Endothelial cell of umbilical vein (primary cell): ENCODE results near the gene DERL2. TPM values are rescaled to one million over a fixed set of nuclear protein-coding genes. Genes with fewer than 3 reads are reported as not detected.

Experiments
- BruUV-seq: library from RNA; stranded (reverse); fragments of 400-500 nt; replicated peaks from 2 replicates; lab custom pipeline; 2021; lab: Mats Ljungman, UMichigan
- CTCF ChIA-PET: fragments of 300-600, 350-600 bp; sonication (Branson Sonifier 250); formaldehyde crosslinking; loops from one replicate; lab custom pipeline; 2021; ENCODE audit warnings: antibody characterized with exemption, inconsistent platforms; lab: Charles Lee
- POLR2A ChIA-PET: fragments of 300-600, 350-600 bp; sonication (Branson Sonifier 250); formaldehyde crosslinking; loops from one replicate; lab custom pipeline; 2021; ENCODE audit warnings: antibody characterized with exemption, inconsistent platforms; lab: Charles Lee
- DNase-seq: peaks from one replicate; pipeline ENCODE4 v3.0.0-alpha.2; 2011; ENCODE audit warnings: low read depth, low spot score
- FAIRE-seq: peaks from 2 replicates; lab custom pipeline; 2011; peaks lifted over from hg19 to GRCh38; lab: Jason Lieb, UNC
- H2AFZ ChIP-seq: 2 replicates; pipeline ENCODE4 v1.6.0; 2012; ENCODE audit warnings: low read depth, low read length, control low read depth, inconsistent platforms
- H3K27ac ChIP-seq: 2 replicates; pipeline ENCODE4 v1.5.1; 2011; ENCODE audit warnings: low read depth, mild to moderate bottlenecking, control low read depth, low read length, moderate library complexity; ENCODE audit not compliant: insufficient read depth
- H3K27me3 ChIP-seq, 2 experiments: 2 replicates each; pipeline versions ENCODE4 v1.6.0 to v1.6.1; 2011; ENCODE audit warnings: low read length in 2 of 2, mixed read lengths in 1 of 2; ENCODE audit not compliant: control insufficient read depth in 2 of 2, insufficient read depth in 2 of 2
- H3K36me3 ChIP-seq, 2 experiments: 2 replicates in 1 of 2; 3 replicates in 1 of 2; pipeline ENCODE4 v1.5.1; 2011; ENCODE audit warnings: low read length in 2 of 2, mild to moderate bottlenecking in 1 of 2, moderate library complexity in 1 of 2; ENCODE audit not compliant: control insufficient read depth in 2 of 2, insufficient read depth in 2 of 2; ENCODE audit errors: extremely low read depth in 1 of 2
- H3K4me1 ChIP-seq: 3 replicates; pipeline ENCODE4 v1.5.1; 2011; ENCODE audit warnings: mild to moderate bottlenecking, low read length; ENCODE audit not compliant: control insufficient read depth, insufficient read depth; ENCODE audit errors: extremely low read depth
- H3K4me2 ChIP-seq: 2 replicates; pipeline ENCODE4 v1.6.1; 2011; ENCODE audit warnings: low read length, control low read depth, mixed read lengths; ENCODE audit not compliant: insufficient read depth
- H3K4me3 ChIP-seq, 3 experiments: fragments of 200-600 bp in 1 of 3; sonication (generic), shearing (Covaris generic) in 1 of 3; replicated peaks in 1 of 3; 2 replicates each; pipeline ENCODE4 v1.5.1; 2011 to 2016; ENCODE audit warnings: control low read depth in 3 of 3, low read length in 3 of 3, mild to moderate bottlenecking in 2 of 3, inconsistent platforms in 1 of 3, low read depth in 1 of 3, moderate library complexity in 1 of 3; ENCODE audit not compliant: insufficient read depth in 1 of 3
- H3K79me2 ChIP-seq: 2 replicates; pipeline ENCODE4 v1.6.0; 2012; ENCODE audit warnings: low read length, inconsistent platforms; ENCODE audit not compliant: control insufficient read depth, insufficient read depth
- H3K9ac ChIP-seq: replicated peaks from 2 replicates; pipeline ENCODE3; 2011; ENCODE audit warnings: low read length, control low read depth; ENCODE audit not compliant: insufficient read depth; ENCODE audit errors: extremely low read depth
- H3K9me1 ChIP-seq: replicated peaks from 3 replicates; pipeline ENCODE4 v1.6.0; 2011; ENCODE audit warnings: mild to moderate bottlenecking, low read length; ENCODE audit not compliant: control insufficient read depth, insufficient read depth; ENCODE audit errors: extremely low read depth
- H3K9me3 ChIP-seq: replicated peaks from 2 replicates; pipeline ENCODE4 v1.5.1; 2012; ENCODE audit warnings: low read length, inconsistent platforms; ENCODE audit not compliant: control insufficient read depth, insufficient read depth
- H4K20me1 ChIP-seq: replicated peaks from 2 replicates; pipeline ENCODE3; 2011; ENCODE audit warnings: mild to moderate bottlenecking, low read length; ENCODE audit not compliant: control insufficient read depth, insufficient read depth; ENCODE audit errors: extremely low read depth
- EZH2 ChIP-seq: IDR thresholded peaks from 2 replicates; pipeline ENCODE4 v1.6.1; 2012; ENCODE audit warnings: borderline replicate concordance, low read depth, mild to moderate bottlenecking, moderate library complexity, low read length, inconsistent platforms; ENCODE audit not compliant: severe bottlenecking
- FOS ChIP-seq: IDR thresholded peaks from 2 replicates; pipeline ENCODE4 v1.6.1; 2011; ENCODE audit warnings: mild to moderate bottlenecking, low read length, moderate library complexity, borderline replicate concordance; ENCODE audit not compliant: insufficient read depth
- GATA2 ChIP-seq: IDR thresholded peaks from 2 replicates; pipeline ENCODE4 v1.7.0; 2011; ENCODE audit warnings: low read depth, mild to moderate bottlenecking, moderate library complexity, mixed read lengths, low read length; ENCODE audit not compliant: insufficient read length, insufficient read depth
- JUN ChIP-seq: IDR thresholded peaks from 2 replicates; pipeline ENCODE4 v1.6.1; 2011; ENCODE audit warnings: borderline replicate concordance, low read depth; ENCODE audit not compliant: insufficient read length, insufficient read depth
- MYC ChIP-seq: IDR thresholded peaks from one replicate; pipeline ENCODE4 v1.6.1; 2011; ENCODE audit warnings: mild to moderate bottlenecking, low read depth, low read length
- POLR2A ChIP-seq: IDR thresholded peaks from 2 replicates; pipeline ENCODE4 v1.6.1; 2012; ENCODE audit warnings: low read depth, mild to moderate bottlenecking, control low read depth, low read length
- POLR2AphosphoS5 ChIP-seq: IDR thresholded peaks from 2 replicates; pipeline ENCODE4 v1.6.1; 2012; ENCODE audit warnings: low read depth, mild to moderate bottlenecking, control low read depth, low read length, moderate library complexity; ENCODE audit not compliant: insufficient read depth
- dilution Hi-C: fragments of 300-500 bp; cut with MboI; formaldehyde crosslinking; loops from one replicate; pipeline ENCODE4 v1.15.0; 2019; ENCODE audit warnings: low sequenced_read_pairs; ENCODE audit not compliant: extremely low pct_ligation_motif_present
- intact Hi-C: fragments of 100-400 bp; cut with micrococcal nuclease; formaldehyde crosslinking; loops from one replicate; pipeline ENCODE4 v1.10.0; 2022
- polyA plus RNA-seq, 4 experiments: library from polyadenylated mRNA; depleted of rRNA in 3 of 4; stranded (reverse) in 3 of 4; unstranded in 1 of 4; fragments of >200 nt; gene quantifications; 2 replicates each; pipeline versions ENCODE4 v1.2.1 to v1.2.3, GENCODE V29; 2011 to 2012; ENCODE audit warnings: missing spikeins in 1 of 4
- total RNA-seq: library from RNA; stranded (reverse); gene quantifications from 2 replicates; pipeline ENCODE4 v1.2.3, GENCODE V29; 2021
- TF ChIP-seq, protein P1 (sequence below): IDR thresholded peaks from 2 replicates; pipeline ENCODE4 v1.6.1; 2011; ENCODE audit not compliant: insufficient read depth, insufficient read length
- TF ChIP-seq, protein P2 (sequence below), 2 donors: IDR thresholded peaks; 1 replicate in 1 of 2; 2 replicates in 1 of 2; pipeline ENCODE4 v1.5.1; 2011; ENCODE audit warnings: low read length in 2 of 2, mild to moderate bottlenecking in 2 of 2, moderate library complexity in 2 of 2, control low read depth in 1 of 2, inconsistent platforms in 1 of 2, low read depth in 1 of 2; ENCODE audit not compliant: insufficient read depth in 1 of 2; ENCODE audit errors: extremely low read depth in 1 of 2

Gene DERL2
- total and polyA plus RNA-seq, 2 donors (not counting 3 experiments of a cell fraction or from before 2014, with no cell fraction given), result 84.5 to 117 TPM

DNA sequence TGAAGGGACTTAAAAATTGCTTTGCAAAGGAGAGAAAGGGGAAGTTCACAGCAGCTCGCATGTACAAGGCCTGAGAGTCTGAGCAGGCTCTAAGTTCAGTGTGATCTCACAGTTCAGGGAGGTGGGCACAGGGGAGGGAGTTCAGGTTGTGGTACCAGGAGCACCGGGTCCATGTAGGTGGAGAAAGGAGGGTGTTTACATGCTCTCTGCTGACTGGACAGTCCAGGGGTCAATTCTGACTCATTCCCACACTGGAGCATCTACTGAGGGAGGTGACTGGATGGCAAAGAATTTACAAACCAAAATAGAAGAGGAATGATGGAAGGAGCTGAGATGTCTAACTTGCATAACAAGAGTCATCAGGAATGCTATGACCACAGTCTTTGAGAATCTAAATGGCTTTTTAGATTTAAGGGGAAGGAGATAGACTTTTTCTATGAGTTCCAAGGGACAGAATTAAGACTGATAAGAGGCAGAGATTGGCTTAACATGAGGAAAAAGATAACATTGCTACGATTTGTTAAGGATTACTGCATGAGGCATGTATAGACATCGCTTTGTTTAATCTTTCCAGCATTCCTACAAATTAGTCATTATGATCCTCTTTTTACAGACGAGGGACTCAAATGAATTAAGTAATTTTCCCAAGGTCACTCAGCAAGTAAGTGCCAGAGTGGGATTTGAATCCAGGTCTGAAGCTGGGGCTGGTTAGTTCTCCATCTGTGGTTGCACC is 30.2 kb upstream of the DERL2 start:
- Histone ChIP-seq H3K36me3 (peaks cover 2 to 18% of the 10 kb centered on the region in 2 experiments), H3K4me1 (peaks cover 8% of the 10 kb centered on the region), H3K9me1 (no peaks in the 10 kb centered on the region), H2AFZ (no peak overlapping the region), H3K79me2 (no peaks in the 10 kb centered on the region), H3K27ac (peak overlapping the region; percentile 68), H3K9ac (no peak overlapping the region), H3K9me3 (no peaks in the 10 kb centered on the region), H3K4me2 (no peak overlapping the region), H3K27me3 (no peaks in the 10 kb centered on the region), H3K4me3 (no peak overlapping the region), H4K20me1 (no peaks in the 10 kb centered on the region)
- CTCF ChIA-PET, result interaction anchor here (0.9 to 1.8 kb wide), 4 partner anchors 11 to 41 kb away, joined by 3 to 7 read pairs (median 4); a partner anchor contains a TSS
- DNase-seq (peak; percentile 54), FAIRE-seq (peak; percentile 60)
- TF ChIP-seq EZH2 (no peak), MYC (no peak), GATA2 (peak; percentile 70), POLR2A (no peak), JUN (peak; percentile 69), FOS (peak; percentile 88), POLR2AphosphoS5 (peak; percentile 58)
- TF ChIP-seq, protein P1, sequence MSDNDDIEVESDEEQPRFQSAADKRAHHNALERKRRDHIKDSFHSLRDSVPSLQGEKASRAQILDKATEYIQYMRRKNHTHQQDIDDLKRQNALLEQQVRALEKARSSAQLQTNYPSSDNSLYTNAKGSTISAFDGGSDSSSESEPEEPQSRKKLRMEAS, result no peak
- TF ChIP-seq, protein P2, sequence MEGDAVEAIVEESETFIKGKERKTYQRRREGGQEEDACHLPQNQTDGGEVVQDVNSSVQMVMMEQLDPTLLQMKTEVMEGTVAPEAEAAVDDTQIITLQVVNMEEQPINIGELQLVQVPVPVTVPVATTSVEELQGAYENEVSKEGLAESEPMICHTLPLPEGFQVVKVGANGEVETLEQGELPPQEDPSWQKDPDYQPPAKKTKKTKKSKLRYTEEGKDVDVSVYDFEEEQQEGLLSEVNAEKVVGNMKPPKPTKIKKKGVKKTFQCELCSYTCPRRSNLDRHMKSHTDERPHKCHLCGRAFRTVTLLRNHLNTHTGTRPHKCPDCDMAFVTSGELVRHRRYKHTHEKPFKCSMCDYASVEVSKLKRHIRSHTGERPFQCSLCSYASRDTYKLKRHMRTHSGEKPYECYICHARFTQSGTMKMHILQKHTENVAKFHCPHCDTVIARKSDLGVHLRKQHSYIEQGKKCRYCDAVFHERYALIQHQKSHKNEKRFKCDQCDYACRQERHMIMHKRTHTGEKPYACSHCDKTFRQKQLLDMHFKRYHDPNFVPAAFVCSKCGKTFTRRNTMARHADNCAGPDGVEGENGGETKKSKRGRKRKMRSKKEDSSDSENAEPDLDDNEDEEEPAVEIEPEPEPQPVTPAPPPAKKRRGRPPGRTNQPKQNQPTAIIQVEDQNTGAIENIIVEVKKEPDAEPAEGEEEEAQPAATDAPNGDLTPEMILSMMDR (IDR thresholded peaks at IDR 0.05; ENCODE audit: extremely low read depth in 1 of 2, insufficient read depth in 1 of 2, low read depth in 1 of 2, low read length in 2 of 2), result no peak
- BruUV-seq, result no TSS peak
- dilution Hi-C loops (no loop called here), intact Hi-C loops (no loop called here)
- POLR2A ChIA-PET, result no interaction called here
